ENCODE data around the gene CFAP410.

DNA sequence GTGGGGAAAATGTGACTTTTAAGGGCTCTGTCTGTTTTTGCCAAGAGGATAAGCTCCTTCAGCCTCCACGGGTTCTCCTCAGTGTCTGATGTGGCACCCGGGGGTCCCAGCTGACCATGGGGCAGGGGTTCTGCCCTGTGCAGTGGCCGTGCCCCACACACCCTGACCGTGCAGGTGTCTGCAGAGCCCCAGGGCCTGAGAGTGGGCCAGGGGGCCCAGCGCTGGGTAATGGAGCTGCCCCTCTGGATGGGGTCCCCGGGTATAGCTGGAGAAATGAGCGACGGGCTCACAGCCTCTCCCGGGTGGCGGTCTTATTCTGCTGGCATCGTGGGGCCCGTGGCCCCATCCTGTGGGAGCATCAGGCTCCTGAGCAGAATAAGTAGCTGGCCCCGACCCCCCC lies 42.3 kb downstream of the CFAP410 start:
- TF ChIP-seq, protein P1, sequence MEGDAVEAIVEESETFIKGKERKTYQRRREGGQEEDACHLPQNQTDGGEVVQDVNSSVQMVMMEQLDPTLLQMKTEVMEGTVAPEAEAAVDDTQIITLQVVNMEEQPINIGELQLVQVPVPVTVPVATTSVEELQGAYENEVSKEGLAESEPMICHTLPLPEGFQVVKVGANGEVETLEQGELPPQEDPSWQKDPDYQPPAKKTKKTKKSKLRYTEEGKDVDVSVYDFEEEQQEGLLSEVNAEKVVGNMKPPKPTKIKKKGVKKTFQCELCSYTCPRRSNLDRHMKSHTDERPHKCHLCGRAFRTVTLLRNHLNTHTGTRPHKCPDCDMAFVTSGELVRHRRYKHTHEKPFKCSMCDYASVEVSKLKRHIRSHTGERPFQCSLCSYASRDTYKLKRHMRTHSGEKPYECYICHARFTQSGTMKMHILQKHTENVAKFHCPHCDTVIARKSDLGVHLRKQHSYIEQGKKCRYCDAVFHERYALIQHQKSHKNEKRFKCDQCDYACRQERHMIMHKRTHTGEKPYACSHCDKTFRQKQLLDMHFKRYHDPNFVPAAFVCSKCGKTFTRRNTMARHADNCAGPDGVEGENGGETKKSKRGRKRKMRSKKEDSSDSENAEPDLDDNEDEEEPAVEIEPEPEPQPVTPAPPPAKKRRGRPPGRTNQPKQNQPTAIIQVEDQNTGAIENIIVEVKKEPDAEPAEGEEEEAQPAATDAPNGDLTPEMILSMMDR (conservative IDR thresholded peaks at IDR 0.05; ENCODE audit: low read length): no peak
- no peak for TF ChIP-seq EZH2phosphoT487 (IDR thresholded peaks at IDR 0.05; ENCODE audit: borderline replicate concordance, low read depth, low read length)

Data from OCI-LY7 (cell line).